ENCODE results near the gene COLGALT1. TPM values are rescaled to one million over a fixed set of nuclear protein-coding genes. Genes with fewer than 3 reads are reported as not detected.

COLGALT1 gene
- total RNA-seq, 1 experiment from 2014 or later = 86.0 TPM

GRCh38 chr19:17617807-17618192, 62.4 kb downstream of the COLGALT1 start:
- Histone ChIP-seq H3K27me3 (ENCODE audit: insufficient read depth, low read length) (no peaks in the 10 kb centered on the region), H3K9ac (ENCODE audit: low read length) (no peak overlapping the region), H3K79me2 (ENCODE audit: insufficient read depth, low read length) (no peaks in the 10 kb centered on the region), H3K4me2 (ENCODE audit: low read length) (no peak overlapping the region), H3K9me2 (ENCODE audit: insufficient read depth) (no peaks in the 10 kb centered on the region), H3K4me1 (ENCODE audit: control insufficient read depth in 1 of 2, insufficient read depth in 2 of 2, low read length in 2 of 2) (peaks cover 0 to 16% of the 10 kb centered on the region in 2 experiments; a peak in 2 of 4 replicates), H2AFZ (ENCODE audit: low read depth, low read length, poor library complexity, severe bottlenecking) (no peak overlapping the region), H3K27ac (ENCODE audit: low read depth, low read length) (no peak overlapping the region), H3K4me3 (replicated peaks in 1 of 2; ENCODE audit: low read depth in 1 of 2, low read length in 2 of 2) (no peak overlapping the region), H4K20me1 (ENCODE audit: insufficient read depth) (no peaks in the 10 kb centered on the region), H3K36me3 (ENCODE audit: control insufficient read depth in 1 of 2, insufficient read depth in 2 of 2, low read length in 2 of 2) (peaks cover 0 to 2% of the 10 kb centered on the region in 2 experiments; a peak in 1 of 4 replicates), H3K9me3 (ENCODE audit: control insufficient read depth in 1 of 2, insufficient read depth in 1 of 2, low read depth in 1 of 2, low read length in 2 of 2) (no peaks in the 10 kb centered on the region; a peak in 1 of 4 replicates)
- POLR2A ChIA-PET = no interaction called here
- DNase-seq (ENCODE audit: low read depth, low spot score) = no peak
- no TSS peak for BruUV-seq (replicated peaks)
- no peak for ATAC-seq
- CTCF ChIA-PET = interaction anchor here (0.5 to 1.4 kb wide), 3 partner anchors 12 to 149 kb away, joined by 3 read pairs; no protein-coding TSS in a partner anchor
- intact Hi-C loops (cut with micrococcal nuclease) = no loop called here
- no peak for TF ChIP-seq SP1 (IDR thresholded peaks at IDR 0.05; ENCODE audit: low read depth)
- TF ChIP-seq CTCF (IDR thresholded peaks at IDR 0.05 in 2 of 3, conservative IDR thresholded peaks at IDR 0.05 in 1 of 3; ENCODE audit: borderline replicate concordance in 1 of 3, insufficient read depth in 1 of 3, low read depth in 2 of 3, low read length in 2 of 3) = no peak
- TF ChIP-seq SIN3A (IDR thresholded peaks at IDR 0.05; ENCODE audit: low read depth) = no peak
- no peak for TF ChIP-seq EGR1 (IDR thresholded peaks at IDR 0.05; ENCODE audit: low read depth)
- no peak for TF ChIP-seq CBX3 (IDR thresholded peaks at IDR 0.05; ENCODE audit: low read depth)
- TF ChIP-seq FOSL1 (IDR thresholded peaks at IDR 0.05; ENCODE audit: low read depth) = no peak
- TF ChIP-seq POLR2AphosphoS5 (IDR thresholded peaks at IDR 0.05; ENCODE audit: low read depth, low read length) = no peak
- TF ChIP-seq POLR2A (IDR thresholded peaks at IDR 0.05; ENCODE audit: borderline replicate concordance, extremely low read depth, insufficient read depth, insufficient read length) = no peak
- no peak for TF ChIP-seq YY1 (IDR thresholded peaks at IDR 0.05; ENCODE audit: extremely low read depth, insufficient replicate concordance, low read depth, low read length)
- TF ChIP-seq, protein P1, sequence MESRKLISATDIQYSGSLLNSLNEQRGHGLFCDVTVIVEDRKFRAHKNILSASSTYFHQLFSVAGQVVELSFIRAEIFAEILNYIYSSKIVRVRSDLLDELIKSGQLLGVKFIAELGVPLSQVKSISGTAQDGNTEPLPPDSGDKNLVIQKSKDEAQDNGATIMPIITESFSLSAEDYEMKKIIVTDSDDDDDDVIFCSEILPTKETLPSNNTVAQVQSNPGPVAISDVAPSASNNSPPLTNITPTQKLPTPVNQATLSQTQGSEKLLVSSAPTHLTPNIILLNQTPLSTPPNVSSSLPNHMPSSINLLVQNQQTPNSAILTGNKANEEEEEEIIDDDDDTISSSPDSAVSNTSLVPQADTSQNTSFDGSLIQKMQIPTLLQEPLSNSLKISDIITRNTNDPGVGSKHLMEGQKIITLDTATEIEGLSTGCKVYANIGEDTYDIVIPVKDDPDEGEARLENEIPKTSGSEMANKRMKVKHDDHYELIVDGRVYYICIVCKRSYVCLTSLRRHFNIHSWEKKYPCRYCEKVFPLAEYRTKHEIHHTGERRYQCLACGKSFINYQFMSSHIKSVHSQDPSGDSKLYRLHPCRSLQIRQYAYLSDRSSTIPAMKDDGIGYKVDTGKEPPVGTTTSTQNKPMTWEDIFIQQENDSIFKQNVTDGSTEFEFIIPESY (IDR thresholded peaks at IDR 0.05; ENCODE audit: extremely low read depth, insufficient replicate concordance, low read length) = no peak
- TF ChIP-seq EZH2 (IDR thresholded peaks at IDR 0.05) = no peak
- TF ChIP-seq SRF (IDR thresholded peaks at IDR 0.05; ENCODE audit: low read depth) = no peak
- TF ChIP-seq ZFX (IDR thresholded peaks at IDR 0.05) = no peak
- no peak for TF ChIP-seq MAX (IDR thresholded peaks at IDR 0.05)
- no peak for TF ChIP-seq ATF3 (IDR thresholded peaks at IDR 0.05)
- no peak for TF ChIP-seq EZH2phosphoT487 (IDR thresholded peaks at IDR 0.05; ENCODE audit: borderline replicate concordance)
- TF ChIP-seq TCF7L2 (IDR thresholded peaks at IDR 0.05; ENCODE audit: borderline replicate concordance, extremely low read depth, insufficient read depth, insufficient read length) = no peak
- TF ChIP-seq, protein P2, sequence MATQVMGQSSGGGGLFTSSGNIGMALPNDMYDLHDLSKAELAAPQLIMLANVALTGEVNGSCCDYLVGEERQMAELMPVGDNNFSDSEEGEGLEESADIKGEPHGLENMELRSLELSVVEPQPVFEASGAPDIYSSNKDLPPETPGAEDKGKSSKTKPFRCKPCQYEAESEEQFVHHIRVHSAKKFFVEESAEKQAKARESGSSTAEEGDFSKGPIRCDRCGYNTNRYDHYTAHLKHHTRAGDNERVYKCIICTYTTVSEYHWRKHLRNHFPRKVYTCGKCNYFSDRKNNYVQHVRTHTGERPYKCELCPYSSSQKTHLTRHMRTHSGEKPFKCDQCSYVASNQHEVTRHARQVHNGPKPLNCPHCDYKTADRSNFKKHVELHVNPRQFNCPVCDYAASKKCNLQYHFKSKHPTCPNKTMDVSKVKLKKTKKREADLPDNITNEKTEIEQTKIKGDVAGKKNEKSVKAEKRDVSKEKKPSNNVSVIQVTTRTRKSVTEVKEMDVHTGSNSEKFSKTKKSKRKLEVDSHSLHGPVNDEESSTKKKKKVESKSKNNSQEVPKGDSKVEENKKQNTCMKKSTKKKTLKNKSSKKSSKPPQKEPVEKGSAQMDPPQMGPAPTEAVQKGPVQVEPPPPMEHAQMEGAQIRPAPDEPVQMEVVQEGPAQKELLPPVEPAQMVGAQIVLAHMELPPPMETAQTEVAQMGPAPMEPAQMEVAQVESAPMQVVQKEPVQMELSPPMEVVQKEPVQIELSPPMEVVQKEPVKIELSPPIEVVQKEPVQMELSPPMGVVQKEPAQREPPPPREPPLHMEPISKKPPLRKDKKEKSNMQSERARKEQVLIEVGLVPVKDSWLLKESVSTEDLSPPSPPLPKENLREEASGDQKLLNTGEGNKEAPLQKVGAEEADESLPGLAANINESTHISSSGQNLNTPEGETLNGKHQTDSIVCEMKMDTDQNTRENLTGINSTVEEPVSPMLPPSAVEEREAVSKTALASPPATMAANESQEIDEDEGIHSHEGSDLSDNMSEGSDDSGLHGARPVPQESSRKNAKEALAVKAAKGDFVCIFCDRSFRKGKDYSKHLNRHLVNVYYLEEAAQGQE (IDR thresholded peaks at IDR 0.05; ENCODE audit: low read depth) = no peak
- no peak for TF ChIP-seq ZNF274 (IDR thresholded peaks at IDR 0.05; ENCODE audit: low read depth, low read length)
- no peak for TF ChIP-seq CEBPB (IDR thresholded peaks at IDR 0.05; ENCODE audit: low read depth)
- RAD21 ChIA-PET (ENCODE audit: low non-redundant PET in 1 of 2, low total read pairs in 2 of 2, uncharacterized antibody in 2 of 2, unreplicated experiment in 2 of 2) = no interaction called here

Measured in HCT116 (cell line).